HepG2 (cell line): ENCODE measurements around the gene GRAMD4. TPM values are rescaled to one million over a fixed set of nuclear protein-coding genes. Genes with fewer than 3 reads are reported as not detected.
A peak's percentile ranks its signal among the peaks of the same experiment; 100 is the strongest.

Experiments
- CENPX ChIP-seq: sonication (generic); formaldehyde crosslinking; IDR thresholded peaks from 2 replicates; pipeline ENCODE4 v1.9.0; 2021; ENCODE audit warnings: mild to moderate bottlenecking, missing genetic modification reagents, moderate library complexity
- IRF2 ChIP-seq: IDR thresholded peaks from 2 replicates; pipeline ENCODE4 v1.6.1; 2018; ENCODE audit warnings: missing genetic modification reagents, missing compliant biosample characterization
- IRF9 ChIP-seq: sonication (generic); formaldehyde crosslinking; IDR thresholded peaks from 2 replicates; pipeline ENCODE4 v1.8.0; 2022; ENCODE audit warnings: missing genetic modification reagents, mild to moderate bottlenecking, borderline replicate concordance
- PAXIP1 ChIP-seq: sonication (generic); formaldehyde crosslinking; conservative IDR thresholded peaks from 2 replicates; pipeline ENCODE4 v1.4.0; 2020; ENCODE audit warnings: mild to moderate bottlenecking, missing genetic modification reagents, moderate library complexity
- PHF8 ChIP-seq: sonication (generic); formaldehyde crosslinking; IDR thresholded peaks from 2 replicates; pipeline ENCODE4 v1.5.0; 2020; ENCODE audit warnings: missing genetic modification reagents
- SUZ12 ChIP-seq: fragments of 150-350 bp; IDR thresholded peaks from 2 replicates; pipeline ENCODE4 v1.6.1; 2014; ENCODE audit warnings: low read depth, low read length
- ZBTB21 ChIP-seq: sonication (generic); formaldehyde crosslinking; IDR thresholded peaks from 2 replicates; pipeline ENCODE4 v1.4.0; 2020; ENCODE audit warnings: missing genetic modification reagents
- ZNF510 ChIP-seq: sonication (generic); formaldehyde crosslinking; IDR thresholded peaks from 2 replicates; pipeline ENCODE4 v1.4.0; 2020; ENCODE audit warnings: low read depth, mild to moderate bottlenecking, missing genetic modification reagents
- ZNF563 ChIP-seq: sonication (generic); formaldehyde crosslinking; IDR thresholded peaks from 2 replicates; pipeline ENCODE4 v1.8.0; 2022; ENCODE audit warnings: mild to moderate bottlenecking, moderate library complexity, missing genetic modification reagents
- polyA plus RNA-seq, 8 experiments: library from polyadenylated mRNA; depleted of rRNA in 3 of 8; stranded (reverse) in 7 of 8; unstranded in 1 of 8; fragments of >200 nt; fragmentation: Illumina TruSeq in 4 of 8; extraction: Trizol in 4 of 8; gene quantifications; 2 replicates each; pipeline versions ENCODE4 v1.2.1 to v1.2.3, GENCODE V29; 2011 to 2016; ENCODE audit warnings: low read depth in 4 of 8, missing spikeins in 1 of 8, mixed read lengths in 1 of 8; ENCODE audit not compliant: insufficient read depth in 1 of 8
- total RNA-seq, 5 experiments: library from RNA; depleted of rRNA; stranded (reverse); fragments of >200 nt; fragmentation: Illumina TruSeq; extraction: Trizol; gene quantifications; 2 replicates each; pipeline ENCODE4 v1.2.3, GENCODE V29; 2016; ENCODE audit warnings: low read depth in 1 of 5
- TF ChIP-seq, protein P1 (sequence below): sonication (generic); formaldehyde crosslinking; IDR thresholded peaks from 2 replicates; pipeline ENCODE4 v1.5.1; 2020; ENCODE audit warnings: mild to moderate bottlenecking, missing genetic modification reagents
- TF ChIP-seq, protein P2 (sequence below): sonication (generic); formaldehyde crosslinking; IDR thresholded peaks from 2 replicates; pipeline ENCODE4 v1.8.1; 2023; ENCODE audit warnings: missing genetic modification reagents, mild to moderate bottlenecking, borderline replicate concordance
- TF ChIP-seq, protein P3 (sequence below): sonication (generic); formaldehyde crosslinking; IDR thresholded peaks from 2 replicates; pipeline ENCODE4 v1.4.0; 2020; ENCODE audit warnings: missing genetic modification reagents, borderline replicate concordance

GRAMD4 gene
- total and polyA plus RNA-seq, 2 of the 13 experiments (the other 11 are each of a cell fraction or from before 2014, with no cell fraction given): 15.2 to 15.7 TPM

DNA sequence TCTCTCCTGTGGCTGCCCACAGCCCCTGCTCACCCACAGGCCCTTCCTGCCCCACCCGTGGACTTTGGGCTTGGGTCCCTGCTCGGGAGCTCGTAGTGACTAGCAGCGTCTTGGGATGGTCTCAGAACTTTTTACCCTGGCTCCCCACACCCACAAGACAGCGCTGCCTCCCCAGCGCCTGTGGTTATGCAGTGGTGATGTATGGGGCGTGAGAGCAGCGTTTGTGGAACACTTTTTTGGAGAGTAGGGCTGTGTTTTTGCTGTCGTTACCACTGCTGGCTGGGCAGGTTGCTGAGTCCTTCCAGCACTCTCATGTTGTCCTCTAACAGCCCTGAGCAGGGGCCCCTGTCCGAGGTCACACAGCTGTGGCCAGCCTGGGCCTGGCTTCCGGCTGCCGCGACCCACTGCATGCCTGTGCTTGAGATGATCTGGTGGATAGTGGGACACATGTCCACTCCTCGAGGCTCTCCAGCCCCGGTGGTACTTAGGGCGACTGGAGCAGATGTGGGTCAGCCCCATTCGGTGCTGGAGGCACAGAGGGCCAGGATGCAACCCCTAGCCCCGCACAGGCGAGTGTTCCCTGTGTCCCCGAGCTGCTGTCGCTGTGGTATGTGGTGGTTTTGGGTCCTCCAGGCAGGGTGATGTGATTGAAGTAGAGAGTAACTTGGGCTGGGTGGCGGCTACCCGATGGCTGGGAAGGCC lies 7.1 kb upstream of the GRAMD4 start (continued):
- TF ChIP-seq, protein P1, sequence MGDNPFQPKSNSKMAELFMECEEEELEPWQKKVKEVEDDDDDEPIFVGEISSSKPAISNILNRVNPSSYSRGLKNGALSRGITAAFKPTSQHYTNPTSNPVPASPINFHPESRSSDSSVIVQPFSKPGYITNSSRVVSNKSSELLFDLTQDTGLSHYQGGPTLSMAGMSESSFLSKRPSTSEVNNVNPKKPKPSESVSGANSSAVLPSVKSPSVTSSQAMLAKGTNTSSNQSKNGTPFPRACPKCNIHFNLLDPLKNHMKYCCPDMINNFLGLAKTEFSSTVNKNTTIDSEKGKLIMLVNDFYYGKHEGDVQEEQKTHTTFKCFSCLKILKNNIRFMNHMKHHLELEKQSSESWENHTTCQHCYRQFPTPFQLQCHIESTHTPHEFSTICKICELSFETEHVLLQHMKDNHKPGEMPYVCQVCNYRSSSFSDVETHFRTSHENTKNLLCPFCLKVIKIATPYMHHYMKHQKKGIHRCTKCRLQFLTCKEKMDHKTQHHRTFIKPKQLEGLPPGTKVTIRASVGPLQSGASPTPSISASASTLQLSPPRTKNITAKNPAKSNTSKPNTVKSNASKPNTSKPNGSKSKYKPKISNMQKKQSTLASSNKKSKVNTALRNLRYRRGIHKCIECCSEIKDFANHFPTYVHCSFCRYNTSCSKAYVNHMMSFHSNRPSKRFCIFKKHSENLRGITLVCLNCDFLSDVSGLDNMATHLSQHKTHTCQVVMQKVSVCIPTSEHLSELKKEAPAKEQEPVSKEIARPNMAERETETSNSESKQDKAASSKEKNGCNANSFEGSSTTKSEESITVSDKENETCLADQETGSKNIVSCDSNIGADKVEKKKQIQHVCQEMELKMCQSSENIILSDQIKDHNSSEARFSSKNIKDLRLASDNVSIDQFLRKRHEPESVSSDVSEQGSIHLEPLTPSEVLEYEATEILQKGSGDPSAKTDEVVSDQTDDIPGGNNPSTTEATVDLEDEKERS (CRISPR knock-in tag): no peak
- TF ChIP-seq ZBTB21 (CRISPR knock-in tag) (no peak), IRF2 (CRISPR knock-in tag) (peak; percentile 38; the same call in 1 of the 2 replicates), CENPX (CRISPR knock-in tag) (no peak), PHF8 (CRISPR knock-in tag) (0 out of 2 replicates have a peak, but pooled peaks have one; percentile 21), IRF9 (peak; percentile 56; the same call in 1 of the 2 replicates), ZNF563 (CRISPR knock-in tag) (0 out of 2 replicates have a peak, but pooled peaks have one; percentile 30), SUZ12 (no peak), ZNF510 (CRISPR knock-in tag) (no peak), PAXIP1 (CRISPR knock-in tag) (peak; percentile 81)
- TF ChIP-seq, protein P2, sequence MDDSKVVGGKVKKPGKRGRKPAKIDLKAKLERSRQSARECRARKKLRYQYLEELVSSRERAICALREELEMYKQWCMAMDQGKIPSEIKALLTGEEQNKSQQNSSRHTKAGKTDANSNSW (CRISPR knock-in tag): no peak
- TF ChIP-seq, protein P3, sequence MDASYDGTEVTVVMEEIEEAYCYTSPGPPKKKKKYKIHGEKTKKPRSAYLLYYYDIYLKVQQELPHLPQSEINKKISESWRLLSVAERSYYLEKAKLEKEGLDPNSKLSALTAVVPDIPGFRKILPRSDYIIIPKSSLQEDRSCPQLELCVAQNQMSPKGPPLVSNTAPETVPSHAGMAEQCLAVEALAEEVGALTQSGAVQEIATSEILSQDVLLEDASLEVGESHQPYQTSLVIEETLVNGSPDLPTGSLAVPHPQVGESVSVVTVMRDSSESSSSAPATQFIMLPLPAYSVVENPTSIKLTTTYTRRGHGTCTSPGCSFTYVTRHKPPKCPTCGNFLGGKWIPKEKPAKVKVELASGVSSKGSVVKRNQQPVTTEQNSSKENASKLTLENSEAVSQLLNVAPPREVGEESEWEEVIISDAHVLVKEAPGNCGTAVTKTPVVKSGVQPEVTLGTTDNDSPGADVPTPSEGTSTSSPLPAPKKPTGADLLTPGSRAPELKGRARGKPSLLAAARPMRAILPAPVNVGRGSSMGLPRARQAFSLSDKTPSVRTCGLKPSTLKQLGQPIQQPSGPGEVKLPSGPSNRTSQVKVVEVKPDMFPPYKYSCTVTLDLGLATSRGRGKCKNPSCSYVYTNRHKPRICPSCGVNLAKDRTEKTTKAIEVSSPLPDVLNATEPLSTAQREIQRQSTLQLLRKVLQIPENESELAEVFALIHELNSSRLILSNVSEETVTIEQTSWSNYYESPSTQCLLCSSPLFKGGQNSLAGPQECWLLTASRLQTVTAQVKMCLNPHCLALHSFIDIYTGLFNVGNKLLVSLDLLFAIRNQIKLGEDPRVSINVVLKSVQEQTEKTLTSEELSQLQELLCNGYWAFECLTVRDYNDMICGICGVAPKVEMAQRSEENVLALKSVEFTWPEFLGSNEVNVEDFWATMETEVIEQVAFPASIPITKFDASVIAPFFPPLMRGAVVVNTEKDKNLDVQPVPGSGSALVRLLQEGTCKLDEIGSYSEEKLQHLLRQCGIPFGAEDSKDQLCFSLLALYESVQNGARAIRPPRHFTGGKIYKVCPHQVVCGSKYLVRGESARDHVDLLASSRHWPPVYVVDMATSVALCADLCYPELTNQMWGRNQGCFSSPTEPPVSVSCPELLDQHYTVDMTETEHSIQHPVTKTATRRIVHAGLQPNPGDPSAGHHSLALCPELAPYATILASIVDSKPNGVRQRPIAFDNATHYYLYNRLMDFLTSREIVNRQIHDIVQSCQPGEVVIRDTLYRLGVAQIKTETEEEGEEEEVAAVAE (CRISPR knock-in tag): peak; percentile 19; the same call in 1 of the 2 replicates
